Measurements from ENCODE around the gene DDX3X.

DNA sequence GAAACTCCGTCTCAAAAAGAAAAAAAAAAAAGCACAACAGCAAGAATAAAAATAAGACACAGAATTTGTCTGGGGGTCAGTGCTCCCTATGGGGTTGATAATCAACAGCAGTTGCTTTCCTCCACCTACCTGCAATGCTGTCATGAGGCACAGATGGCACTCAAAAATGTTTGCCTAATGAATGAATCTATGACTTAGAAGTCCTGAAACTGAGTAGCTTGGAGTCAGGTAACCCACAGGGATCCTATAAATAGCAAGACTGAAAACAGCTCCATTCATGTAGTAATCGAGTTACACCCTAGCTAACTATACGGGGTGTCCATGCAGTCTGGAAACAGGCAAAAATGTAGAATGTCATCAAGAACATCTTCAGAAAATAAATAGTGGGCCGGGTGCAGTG, 19.8 kb upstream of the DDX3X start:
- no peak for TF ChIP-seq ZNF10 (tag by site-specific recombination; IDR thresholded peaks at IDR 0.05)
- no peak for TF ChIP-seq CTCF (tag by site-specific recombination; IDR thresholded peaks at IDR 0.05)
- no peak for TF ChIP-seq ZBTB21 (tag by site-specific recombination; IDR thresholded peaks at IDR 0.05)
- no peak for TF ChIP-seq PBX3 (CRISPR knock-in tag; IDR thresholded peaks at IDR 0.05)
- no peak for TF ChIP-seq ZSCAN16 (tag by site-specific recombination; IDR thresholded peaks at IDR 0.05)
- no peak for TF ChIP-seq ZNF513 (tag by site-specific recombination; IDR thresholded peaks at IDR 0.05)
- no peak for TF ChIP-seq ZNF169 (tag by site-specific recombination; IDR thresholded peaks at IDR 0.05)
- no peak for TF ChIP-seq ZNF558 (tag by site-specific recombination; IDR thresholded peaks at IDR 0.05)
- no peak for TF ChIP-seq ZNF121 (tag by site-specific recombination; IDR thresholded peaks at IDR 0.05)

Data from HEK293 (cell line).